DOHH2 (cell line): Measurements from ENCODE around the gene LMOD3.

ENCODE experiments used
- H3F3A ChIP-seq: fragments of 200-600 bp; sonication (generic), shearing (Covaris generic); 2 replicates; pipeline ENCODE4 v1.6.0; 2016; ENCODE audit warnings: antibody characterized with exemption, mild to moderate bottlenecking; ENCODE audit not compliant: control insufficient read depth, insufficient read depth
- H3K27ac ChIP-seq: fragments of 200-600 bp; sonication (generic); 2 replicates; pipeline ENCODE4 v1.5.1; 2014; ENCODE audit warnings: low read depth, mild to moderate bottlenecking, low read length, moderate library complexity
- H3K27me3 ChIP-seq: fragments of 200-600 bp; sonication (generic); 2 replicates; pipeline ENCODE4 v1.6.1; 2014; ENCODE audit warnings: mild to moderate bottlenecking, low read length, mixed read lengths; ENCODE audit not compliant: control insufficient read depth
- H3K36me3 ChIP-seq: fragments of 200-600 bp; sonication (generic); 2 replicates; pipeline ENCODE4 v1.6.1; 2014; ENCODE audit warnings: mild to moderate bottlenecking, low read length, moderate library complexity, mixed read lengths; ENCODE audit not compliant: control insufficient read depth
- H3K4me1 ChIP-seq: fragments of 200-600 bp; sonication (generic); 2 replicates; pipeline ENCODE4 v1.6.1; 2014; ENCODE audit warnings: mild to moderate bottlenecking, low read length, mixed read lengths; ENCODE audit not compliant: control insufficient read depth
- H3K4me2 ChIP-seq: fragments of 200-600 bp; sonication (generic); 2 replicates; pipeline ENCODE4 v1.6.0; 2014; ENCODE audit warnings: mild to moderate bottlenecking, low read length, moderate library complexity
- H3K4me3 ChIP-seq: fragments of 200-600 bp; sonication (generic); 2 replicates; pipeline ENCODE4 v1.5.1; 2014; ENCODE audit warnings: mild to moderate bottlenecking, low read length, mixed read lengths
- H3K79me2 ChIP-seq: fragments of 200-600 bp; sonication (generic); 2 replicates; pipeline ENCODE4 v1.6.1; 2014; ENCODE audit warnings: mild to moderate bottlenecking, low read length, mixed read lengths; ENCODE audit not compliant: control insufficient read depth
- H3K9me2 ChIP-seq: fragments of 200-600 bp; sonication (generic); replicated peaks from 2 replicates; pipeline ENCODE4 v1.6.1; 2014; ENCODE audit warnings: mild to moderate bottlenecking, low read length, mixed read lengths; ENCODE audit not compliant: control insufficient read depth
- H3K9me3 ChIP-seq: fragments of 200-600 bp; sonication (generic); 2 replicates; pipeline ENCODE4 v1.6.1; 2014; ENCODE audit warnings: antibody characterized with exemption, low read length, mixed read lengths; ENCODE audit not compliant: control insufficient read depth, insufficient read depth
- H4K20me1 ChIP-seq: fragments of 200-600 bp; sonication (generic); 2 replicates; pipeline ENCODE4 v1.6.0; 2014; ENCODE audit warnings: low read depth, mild to moderate bottlenecking, antibody characterized with exemption, low read length, moderate library complexity; ENCODE audit not compliant: control insufficient read depth, insufficient read depth
- EZH2phosphoT487 ChIP-seq: fragments of 200-600 bp; sonication (generic); IDR thresholded peaks from 2 replicates; pipeline ENCODE4 v1.6.1; 2017; ENCODE audit warnings: borderline replicate concordance, mild to moderate bottlenecking, antibody characterized with exemption, low read length, moderate library complexity, mixed read lengths
- TF ChIP-seq, protein P1 (sequence below): fragments of 200-600 bp; sonication (generic); IDR thresholded peaks from one replicate; pipeline ENCODE4 v1.5.1; 2014; ENCODE audit warnings: antibody characterized with exemption, mild to moderate bottlenecking, low read depth, low read length; ENCODE audit not compliant: poor library complexity, severe bottlenecking

The LMOD3 gene

DNA sequence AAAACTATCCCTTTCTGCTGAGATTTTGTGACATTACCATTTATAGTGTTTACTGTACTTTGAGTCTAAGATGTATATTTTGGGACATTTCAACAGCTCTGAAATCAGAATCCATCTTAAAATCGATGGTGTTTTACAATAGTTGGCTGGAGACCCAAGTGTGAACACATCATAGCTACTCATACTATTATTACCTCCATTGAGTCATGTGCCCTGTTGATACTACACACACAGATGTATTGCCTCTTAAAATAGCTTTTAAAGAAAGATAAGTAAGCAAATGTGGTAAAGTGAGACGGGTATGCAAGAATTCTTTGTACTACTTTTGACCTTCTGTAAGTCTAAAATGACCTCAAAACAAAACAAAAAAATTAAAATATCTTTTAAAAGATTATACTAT, 6.7 kb downstream of the LMOD3 start:
- Histone ChIP-seq H3K27ac (no peak overlapping the region), H3F3A (no peaks in the 10 kb centered on the region), H3K9me2 (no peaks in the 10 kb centered on the region), H3K4me1 (no peaks in the 10 kb centered on the region), H3K4me2 (no peak overlapping the region), H3K27me3 (no peaks in the 10 kb centered on the region), H3K79me2 (no peaks in the 10 kb centered on the region), H3K4me3 (no peak overlapping the region), H3K36me3 (no peaks in the 10 kb centered on the region), H4K20me1 (no peaks in the 10 kb centered on the region), H3K9me3 (no peaks in the 10 kb centered on the region)
- no peak for TF ChIP-seq EZH2phosphoT487
- TF ChIP-seq, protein P1, sequence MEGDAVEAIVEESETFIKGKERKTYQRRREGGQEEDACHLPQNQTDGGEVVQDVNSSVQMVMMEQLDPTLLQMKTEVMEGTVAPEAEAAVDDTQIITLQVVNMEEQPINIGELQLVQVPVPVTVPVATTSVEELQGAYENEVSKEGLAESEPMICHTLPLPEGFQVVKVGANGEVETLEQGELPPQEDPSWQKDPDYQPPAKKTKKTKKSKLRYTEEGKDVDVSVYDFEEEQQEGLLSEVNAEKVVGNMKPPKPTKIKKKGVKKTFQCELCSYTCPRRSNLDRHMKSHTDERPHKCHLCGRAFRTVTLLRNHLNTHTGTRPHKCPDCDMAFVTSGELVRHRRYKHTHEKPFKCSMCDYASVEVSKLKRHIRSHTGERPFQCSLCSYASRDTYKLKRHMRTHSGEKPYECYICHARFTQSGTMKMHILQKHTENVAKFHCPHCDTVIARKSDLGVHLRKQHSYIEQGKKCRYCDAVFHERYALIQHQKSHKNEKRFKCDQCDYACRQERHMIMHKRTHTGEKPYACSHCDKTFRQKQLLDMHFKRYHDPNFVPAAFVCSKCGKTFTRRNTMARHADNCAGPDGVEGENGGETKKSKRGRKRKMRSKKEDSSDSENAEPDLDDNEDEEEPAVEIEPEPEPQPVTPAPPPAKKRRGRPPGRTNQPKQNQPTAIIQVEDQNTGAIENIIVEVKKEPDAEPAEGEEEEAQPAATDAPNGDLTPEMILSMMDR: no peak

DNA sequence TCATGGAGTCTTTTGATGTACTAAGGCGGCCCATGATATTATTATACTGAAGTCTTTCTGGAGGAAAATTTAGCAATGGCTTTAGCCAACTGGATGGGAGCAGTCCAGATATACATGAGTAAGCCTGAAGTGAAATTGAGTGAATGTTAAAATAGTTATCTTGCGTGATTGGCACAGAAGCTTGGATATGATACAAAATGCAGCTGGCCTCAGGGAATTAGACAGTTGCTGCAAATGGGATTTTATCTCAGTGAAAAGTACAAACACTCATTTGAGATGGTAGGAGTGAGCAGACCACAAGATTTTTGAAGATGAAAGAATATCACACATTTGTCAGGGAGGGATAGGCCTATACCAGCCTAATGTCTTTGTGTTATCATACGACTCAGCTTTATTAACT, 8.9 kb downstream of the LMOD3 start:
- TF ChIP-seq EZH2phosphoT487: no peak
- TF ChIP-seq, protein P1: no peak
- no peaks in the 10 kb centered on the region for H3K9me2 ChIP-seq
- H3K4me1 ChIP-seq: no peaks in the 10 kb centered on the region
- H3K36me3 ChIP-seq: no peaks in the 10 kb centered on the region
- no peaks in the 10 kb centered on the region for H3K79me2 ChIP-seq
- H4K20me1 ChIP-seq: no peaks in the 10 kb centered on the region
- H3K27ac ChIP-seq: no peak overlapping the region
- H3K4me3 ChIP-seq: no peak overlapping the region
- no peaks in the 10 kb centered on the region for H3K9me3 ChIP-seq
- H3F3A ChIP-seq: no peaks in the 10 kb centered on the region
- no peak overlapping the region for H3K4me2 ChIP-seq
- H3K27me3 ChIP-seq: no peaks in the 10 kb centered on the region

DNA sequence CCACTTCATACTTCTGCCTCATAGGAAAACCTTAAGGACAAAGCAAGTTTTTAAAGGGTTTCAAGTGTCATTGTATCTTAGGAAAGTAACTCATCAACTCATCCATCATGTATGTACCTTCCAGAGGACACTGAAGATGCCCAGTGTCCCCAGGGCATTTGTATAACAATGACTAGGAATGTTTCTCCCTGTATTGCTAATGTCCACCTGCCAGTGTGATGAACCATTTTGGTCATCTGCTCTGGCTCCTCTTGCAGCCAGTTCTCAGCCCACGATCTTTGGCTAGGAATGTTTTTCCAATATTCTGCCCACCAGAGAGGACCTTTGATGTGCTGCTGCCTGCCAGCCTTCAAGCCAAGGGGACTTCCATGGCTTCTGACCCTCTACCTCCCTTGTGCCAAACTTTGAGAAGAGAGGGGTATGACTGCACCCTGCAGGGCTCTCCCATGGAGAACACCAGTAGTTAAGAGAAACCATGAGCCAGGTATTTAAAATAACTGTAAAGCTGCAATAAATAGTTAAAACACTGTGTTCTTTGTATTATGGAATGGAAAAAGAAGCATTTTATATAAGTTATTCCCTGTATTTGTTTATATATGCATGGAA, 11.4 kb downstream of the LMOD3 start:
- Histone ChIP-seq H3K4me1 (no peaks in the 10 kb centered on the region), H4K20me1 (no peaks in the 10 kb centered on the region), H3K27ac (no peak overlapping the region), H3K4me2 (no peak overlapping the region), H3K36me3 (no peaks in the 10 kb centered on the region), H3K4me3 (no peak overlapping the region), H3F3A (no peaks in the 10 kb centered on the region), H3K9me2 (no peaks in the 10 kb centered on the region), H3K27me3 (no peaks in the 10 kb centered on the region), H3K9me3 (no peaks in the 10 kb centered on the region), H3K79me2 (no peaks in the 10 kb centered on the region)
- TF ChIP-seq, protein P1: no peak
- no peak for TF ChIP-seq EZH2phosphoT487

DNA sequence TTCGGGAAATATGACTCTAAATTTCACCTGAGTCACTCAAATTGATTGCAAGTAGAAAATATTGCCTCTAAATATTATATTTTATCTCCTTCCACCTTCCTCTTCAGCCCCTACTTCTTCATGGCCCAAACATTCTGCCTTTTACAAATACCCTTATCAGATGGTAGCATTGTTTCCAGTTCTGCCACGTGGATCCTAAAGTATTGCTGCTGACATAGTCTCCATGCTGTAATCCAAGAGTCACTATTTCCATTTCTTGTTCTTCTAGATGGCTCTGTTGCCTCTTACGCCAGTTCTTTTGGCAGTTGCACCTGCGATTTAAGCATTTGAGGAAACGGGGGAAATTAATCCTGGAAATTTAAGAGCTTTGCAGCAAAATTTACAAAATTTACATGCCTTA, 13.6 kb downstream of the LMOD3 start:
- H3K4me2 ChIP-seq: no peak overlapping the region
- no peaks in the 10 kb centered on the region for H3K9me2 ChIP-seq
- no peak overlapping the region for H3K27ac ChIP-seq
- no peaks in the 10 kb centered on the region for H3F3A ChIP-seq
- H3K4me1 ChIP-seq: no peaks in the 10 kb centered on the region
- H3K27me3 ChIP-seq: no peaks in the 10 kb centered on the region
- TF ChIP-seq EZH2phosphoT487: no peak
- TF ChIP-seq, protein P1: no peak
- peaks cover 8% of the 10 kb centered on the region for H3K36me3 ChIP-seq
- no peaks in the 10 kb centered on the region for H4K20me1 ChIP-seq
- no peak overlapping the region for H3K4me3 ChIP-seq
- no peaks in the 10 kb centered on the region for H3K9me3 ChIP-seq
- no peaks in the 10 kb centered on the region for H3K79me2 ChIP-seq
